HCT116 (cell line): ENCODE results near the gene TRIM65. TPM values are rescaled to one million over a fixed set of nuclear protein-coding genes. Genes with fewer than 3 reads are reported as not detected.

Experiments
- ATAC-seq: fragments of 200-7000 bp; cut with Tn5 transposase; 2 replicates; pipeline ENCODE4 v1.9.1; 2020; ENCODE audit warnings: mild to moderate bottlenecking, moderate library complexity
- BruUV-seq: library from RNA; stranded (reverse); fragments of 400-500 nt; replicated peaks from 2 replicates; lab custom pipeline; 2021; lab: Mats Ljungman, UMichigan
- CTCF ChIA-PET: fragments of 300-600 bp; sonication (Branson Sonifier 250); formaldehyde crosslinking; loops from one replicate; lab custom pipeline; 2021; ENCODE audit warnings: antibody characterized with exemption; lab: Charles Lee
- POLR2A ChIA-PET: fragments of 300-600, 350-600 bp; sonication (Branson Sonifier 250); formaldehyde crosslinking; loops from one replicate; lab custom pipeline; 2021; ENCODE audit warnings: antibody characterized with exemption; lab: Charles Lee
- RAD21 ChIA-PET, 2 experiments: fragments of 300-600 bp; sonication (Branson Sonifier 250); formaldehyde crosslinking; loops; one replicate each; lab custom pipeline; 2023; ENCODE audit warnings: low total read pairs in 2 of 2; ENCODE audit not compliant: uncharacterized antibody in 2 of 2, unreplicated experiment in 2 of 2, low non-redundant PET in 1 of 2; lab: Charles Lee
- DNase-seq: peaks from one replicate; pipeline ENCODE4 v3.0.0-alpha.2; 2010; ENCODE audit warnings: low read depth, low spot score
- H2AFZ ChIP-seq: fragments of 200-600 bp; shearing (Covaris generic), sonication (generic); 2 replicates; pipeline ENCODE4 v1.6.1; 2017; ENCODE audit warnings: low read depth, mixed run types, mixed read lengths, antibody characterized with exemption, low read length; ENCODE audit not compliant: poor library complexity, severe bottlenecking
- H3K27ac ChIP-seq: 2 replicates; pipeline ENCODE4 v1.5.1; 2012; ENCODE audit warnings: low read depth, low read length
- H3K27me3 ChIP-seq: fragments of 200-600 bp; sonication (generic); 2 replicates; pipeline ENCODE4 v1.6.1; 2016; ENCODE audit warnings: mixed run types, low read length, mixed read lengths; ENCODE audit not compliant: insufficient read depth
- H3K36me3 ChIP-seq, 2 experiments: fragments of 200-500 bp in 1 of 2; fragments of 200-600 bp in 1 of 2; sonication (Bioruptor generic) in 1 of 2; sonication (generic) in 1 of 2; 2 replicates each; pipeline versions ENCODE4 v1.5.1 to v1.6.1; 2014 to 2016; ENCODE audit warnings: low read length in 2 of 2, inconsistent platforms in 1 of 2, mixed read lengths in 1 of 2, mixed run types in 1 of 2; ENCODE audit not compliant: insufficient read depth in 2 of 2, control insufficient read depth in 1 of 2
- H3K4me1 ChIP-seq, 2 experiments: fragments of 200-600 bp in 1 of 2; sonication (generic) in 1 of 2; 2 replicates each; pipeline versions ENCODE4 v1.5.1 to v1.6.1; 2012 to 2017; ENCODE audit warnings: low read length in 2 of 2, inconsistent platforms in 1 of 2, mild to moderate bottlenecking in 1 of 2, mixed read lengths in 1 of 2, mixed run types in 1 of 2, moderate library complexity in 1 of 2; ENCODE audit not compliant: insufficient read depth in 2 of 2, control insufficient read depth in 1 of 2
- H3K4me2 ChIP-seq: fragments of 200-600 bp; sonication (generic); 2 replicates; pipeline ENCODE4 v1.6.1; 2017; ENCODE audit warnings: mixed run types, low read length, mixed read lengths
- H3K4me3 ChIP-seq, 2 experiments: fragments of 200-600 bp in 1 of 2; sonication (generic) in 1 of 2; replicated peaks in 1 of 2; 2 replicates each; pipeline ENCODE4 v1.5.1; 2011 to 2016; ENCODE audit warnings: low read length in 2 of 2, control low read depth in 1 of 2, low read depth in 1 of 2, mild to moderate bottlenecking in 1 of 2, mixed read lengths in 1 of 2, mixed run types in 1 of 2
- H3K79me2 ChIP-seq: fragments of 200-600 bp; sonication (generic); 2 replicates; pipeline ENCODE4 v1.6.1; 2017; ENCODE audit warnings: mild to moderate bottlenecking, mixed run types, low read length, moderate library complexity, mixed read lengths; ENCODE audit not compliant: insufficient read depth
- H3K9ac ChIP-seq: fragments of 200-600 bp; sonication (generic); 2 replicates; pipeline ENCODE4 v1.6.1; 2016; ENCODE audit warnings: low read length, mixed read lengths
- H3K9me2 ChIP-seq: fragments of 200-600 bp; sonication (generic), shearing (Covaris generic); 2 replicates; pipeline ENCODE4 v1.6.1; 2017; ENCODE audit warnings: mixed run types, mild to moderate bottlenecking, moderate library complexity; ENCODE audit not compliant: insufficient read depth
- H3K9me3 ChIP-seq, 2 experiments: fragments of 200-500 bp in 1 of 2; fragments of 200-600 bp in 1 of 2; sonication (Bioruptor generic) in 1 of 2; sonication (generic) in 1 of 2; 2 replicates each; pipeline ENCODE4 v1.6.1; 2014 to 2017; ENCODE audit warnings: low read length in 2 of 2, mixed read lengths in 2 of 2, inconsistent platforms in 1 of 2, low read depth in 1 of 2, mild to moderate bottlenecking in 1 of 2, mixed run types in 1 of 2, moderate library complexity in 1 of 2; ENCODE audit not compliant: control insufficient read depth in 1 of 2, insufficient read depth in 1 of 2
- H4K20me1 ChIP-seq: fragments of 200-600 bp; sonication (generic), shearing (Covaris generic); 2 replicates; pipeline ENCODE4 v1.6.1; 2017; ENCODE audit warnings: mixed run types, mild to moderate bottlenecking, moderate library complexity; ENCODE audit not compliant: insufficient read depth
- CBX3 ChIP-seq: IDR thresholded peaks from 2 replicates; pipeline ENCODE4 v1.6.1; 2012; ENCODE audit warnings: low read depth
- CEBPB ChIP-seq: IDR thresholded peaks from 2 replicates; pipeline ENCODE4 v1.6.1; 2012; ENCODE audit warnings: low read depth
- EGR1 ChIP-seq: IDR thresholded peaks from 2 replicates; pipeline ENCODE4 v1.6.1; 2012; ENCODE audit warnings: low read depth
- ELF1 ChIP-seq: IDR thresholded peaks from 2 replicates; pipeline ENCODE4 v1.6.1; 2012; ENCODE audit warnings: low read depth, borderline replicate concordance
- EZH2 ChIP-seq: fragments of 200-600 bp; sonication (generic); IDR thresholded peaks from 2 replicates; pipeline ENCODE4 v1.6.1; 2017; ENCODE audit warnings: antibody characterized with exemption, mixed run types
- EZH2phosphoT487 ChIP-seq: fragments of 200-600 bp; IDR thresholded peaks from 2 replicates; pipeline ENCODE4 v1.6.1; 2018; ENCODE audit warnings: antibody characterized with exemption, borderline replicate concordance
- JUND ChIP-seq: IDR thresholded peaks from 2 replicates; pipeline ENCODE4 v1.6.1; 2012
- POLR2A ChIP-seq: IDR thresholded peaks from 2 replicates; pipeline ENCODE4 v1.7.0; 2011; ENCODE audit warnings: borderline replicate concordance; ENCODE audit not compliant: insufficient read depth, insufficient read length; ENCODE audit errors: extremely low read depth
- POLR2AphosphoS5 ChIP-seq: IDR thresholded peaks from 2 replicates; pipeline ENCODE4 v1.6.1; 2011; ENCODE audit warnings: mild to moderate bottlenecking, low read depth, low read length, moderate library complexity
- RAD21 ChIP-seq: IDR thresholded peaks from 2 replicates; pipeline ENCODE4 v1.6.1; 2012; ENCODE audit warnings: low read depth, mild to moderate bottlenecking
- SIN3A ChIP-seq: IDR thresholded peaks from 2 replicates; pipeline ENCODE4 v1.6.1; 2012; ENCODE audit warnings: low read depth
- SP1 ChIP-seq: IDR thresholded peaks from 2 replicates; pipeline ENCODE4 v1.6.1; 2012; ENCODE audit warnings: low read depth
- SRF ChIP-seq: IDR thresholded peaks from 2 replicates; pipeline ENCODE4 v1.6.1; 2012; ENCODE audit warnings: low read depth
- YY1 ChIP-seq: IDR thresholded peaks from 2 replicates; pipeline ENCODE4 v1.6.1; 2011; ENCODE audit warnings: low read length, low read depth, moderate library complexity, mild to moderate bottlenecking; ENCODE audit not compliant: insufficient replicate concordance; ENCODE audit errors: extremely low read depth
- ZFX ChIP-seq: fragments of 450-650 bp; IDR thresholded peaks from 2 replicates; pipeline ENCODE4 v1.6.1; 2017
- intact Hi-C: fragments of 100-400 bp; cut with micrococcal nuclease; formaldehyde crosslinking; loops from 2 replicates; pipeline ENCODE4 v1.10.0; 2022
- total RNA-seq: library from RNA; stranded (reverse); gene quantifications from one replicate; pipeline ENCODE4 v1.2.1, GENCODE V29; 2021; ENCODE audit not compliant: unreplicated experiment
- TF ChIP-seq, protein P1 (sequence below): IDR thresholded peaks from 2 replicates; pipeline ENCODE4 v1.6.1; 2011; ENCODE audit warnings: mild to moderate bottlenecking, low read length, moderate library complexity; ENCODE audit not compliant: insufficient replicate concordance; ENCODE audit errors: extremely low read depth
- TF ChIP-seq, protein P2 (sequence below): IDR thresholded peaks from 2 replicates; pipeline ENCODE4 v1.6.1; 2012
- TF ChIP-seq, protein P3 (sequence below), 3 experiments: fragments of 200-600 bp in 1 of 3; sonication (generic) in 1 of 3; IDR thresholded peaks in 2 of 3; conservative IDR thresholded peaks in 1 of 3; 2 replicates each; pipeline ENCODE4 v1.5.1; 2012 to 2017; ENCODE audit warnings: low read depth in 2 of 3, low read length in 2 of 3, antibody characterized with exemption in 1 of 3, borderline replicate concordance in 1 of 3, control low read depth in 1 of 3, mild to moderate bottlenecking in 1 of 3, mixed read lengths in 1 of 3, mixed run types in 1 of 3, moderate library complexity in 1 of 3; ENCODE audit not compliant: insufficient read depth in 1 of 3

TRIM65 gene
- total RNA-seq, 1 experiment from 2014 or later: 53.0 TPM

DNA sequence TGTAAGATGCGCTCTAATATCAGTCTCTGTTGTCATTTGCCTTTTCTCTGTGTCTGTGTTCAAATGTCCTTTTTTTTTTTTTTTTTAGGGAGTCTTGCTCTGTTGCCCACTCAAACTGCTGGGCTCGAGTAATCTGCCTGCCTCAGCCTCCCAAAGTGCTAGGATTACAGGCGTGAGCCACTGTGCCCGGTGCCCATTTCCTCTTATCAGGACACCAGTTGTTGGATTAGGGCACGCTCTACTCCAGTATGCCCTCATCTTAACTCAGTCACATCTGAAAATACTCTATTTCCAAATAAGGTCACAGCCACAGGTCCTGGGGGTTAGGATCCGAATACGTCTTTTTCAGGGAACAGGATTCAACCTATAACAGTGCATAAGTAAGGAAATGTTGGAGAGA, 16.5 kb downstream of the TRIM65 start (continued):
- TF ChIP-seq, protein P1, sequence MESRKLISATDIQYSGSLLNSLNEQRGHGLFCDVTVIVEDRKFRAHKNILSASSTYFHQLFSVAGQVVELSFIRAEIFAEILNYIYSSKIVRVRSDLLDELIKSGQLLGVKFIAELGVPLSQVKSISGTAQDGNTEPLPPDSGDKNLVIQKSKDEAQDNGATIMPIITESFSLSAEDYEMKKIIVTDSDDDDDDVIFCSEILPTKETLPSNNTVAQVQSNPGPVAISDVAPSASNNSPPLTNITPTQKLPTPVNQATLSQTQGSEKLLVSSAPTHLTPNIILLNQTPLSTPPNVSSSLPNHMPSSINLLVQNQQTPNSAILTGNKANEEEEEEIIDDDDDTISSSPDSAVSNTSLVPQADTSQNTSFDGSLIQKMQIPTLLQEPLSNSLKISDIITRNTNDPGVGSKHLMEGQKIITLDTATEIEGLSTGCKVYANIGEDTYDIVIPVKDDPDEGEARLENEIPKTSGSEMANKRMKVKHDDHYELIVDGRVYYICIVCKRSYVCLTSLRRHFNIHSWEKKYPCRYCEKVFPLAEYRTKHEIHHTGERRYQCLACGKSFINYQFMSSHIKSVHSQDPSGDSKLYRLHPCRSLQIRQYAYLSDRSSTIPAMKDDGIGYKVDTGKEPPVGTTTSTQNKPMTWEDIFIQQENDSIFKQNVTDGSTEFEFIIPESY: no peak
- TF ChIP-seq EZH2 (no peak), EGR1 (no peak), EZH2phosphoT487 (no peak)

DNA sequence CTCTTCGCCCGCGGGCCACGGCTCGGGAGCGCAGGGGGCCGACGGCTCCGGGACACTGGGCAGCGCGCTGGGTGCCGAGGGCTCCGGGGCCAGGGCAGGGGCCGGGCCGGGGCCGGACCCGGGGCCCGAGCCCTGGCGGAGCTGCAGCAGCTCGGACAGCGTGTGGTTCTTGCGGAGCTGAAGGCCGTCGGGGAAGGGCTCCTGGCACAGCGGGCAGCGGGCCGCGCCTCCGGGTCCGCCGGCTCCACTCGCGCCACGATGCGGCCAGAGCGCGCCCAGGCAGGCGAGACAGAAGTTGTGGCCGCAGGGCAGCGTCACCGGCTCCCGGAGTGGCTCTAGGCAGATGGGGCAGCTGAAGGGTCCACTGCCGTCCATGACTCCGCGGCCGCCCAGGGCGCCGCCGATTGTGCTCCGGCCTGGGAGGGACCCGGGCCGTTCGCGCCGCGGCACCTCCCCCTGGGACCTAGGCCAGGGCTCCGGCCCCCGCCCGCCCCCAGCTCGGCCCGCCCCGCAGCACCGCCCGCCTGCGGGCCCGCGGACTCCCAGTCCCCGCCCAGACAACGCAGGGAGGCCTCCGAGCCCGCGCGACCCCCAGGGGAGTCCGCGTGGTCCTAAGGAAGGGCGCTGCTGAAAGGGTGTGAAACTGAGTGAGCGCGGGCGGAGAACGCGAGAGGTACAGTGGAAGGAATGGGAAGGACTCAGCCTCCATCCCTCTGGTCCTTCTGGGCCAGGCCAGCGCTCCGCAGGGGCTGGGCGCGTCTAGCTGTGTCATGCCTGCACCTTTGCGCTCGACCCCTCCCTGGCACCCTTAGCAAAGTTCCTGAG, 18.4 kb downstream of the TRIM65 start, which contains the start of gene TRIM47:
TSS of gene TRIM47 (minus strand) at position 408 of the 825 bp plus-strand sequence. CDS start at position 375, 33 bp downstream.
- ChIA-PET RAD21 (interaction anchor here (0.8 to 0.9 kb wide), 2 partner anchors 11 to 18 kb away, joined by 3 to 4 read pairs; partner anchors contain the start of gene TRIM65 (in 1 of the 2)), POLR2A (interaction anchor here (0.8 to 3.4 kb wide), 10 partner anchors 11 to 100 kb away, joined by 3 to 24 read pairs (median 6); partner anchors contain the start of genes ACOX1, MRPL38, TEN1 and TRIM65), CTCF (interaction anchor here (0.9 to 6.3 kb wide), 9 partner anchors 15 to 125 kb away, joined by 3 to 57 read pairs (median 4); partner anchors contain the start of genes CDK3, MRPL38, TRIM65 and WBP2)
- peaks cover 38 to 55% of the 10 kb centered on the region in 2 experiments for H3K4me1 ChIP-seq
- no peaks in the 10 kb centered on the region for H3K9me3 ChIP-seq
- H3K27me3 ChIP-seq: no peaks in the 10 kb centered on the region
- DNase-seq (no peak), ATAC-seq (peak; percentile 55)
- H3K9me2 ChIP-seq: no peaks in the 10 kb centered on the region
- H2AFZ ChIP-seq: no peak within 1 kb of the TSS
- peak within 1 kb of the TSS; percentile 96 for H3K4me2 ChIP-seq
- TF ChIP-seq YY1: no peak
- TF ChIP-seq RAD21: no peak
- peak; percentile 91; the same call in 1 of the 2 replicates for TF ChIP-seq ZFX
- TF ChIP-seq CBX3: no peak
- TF ChIP-seq POLR2AphosphoS5: peak; percentile 88
- TF ChIP-seq, protein P2, sequence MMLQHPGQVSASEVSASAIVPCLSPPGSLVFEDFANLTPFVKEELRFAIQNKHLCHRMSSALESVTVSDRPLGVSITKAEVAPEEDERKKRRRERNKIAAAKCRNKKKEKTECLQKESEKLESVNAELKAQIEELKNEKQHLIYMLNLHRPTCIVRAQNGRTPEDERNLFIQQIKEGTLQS: no peak
- TF ChIP-seq JUND: no peak
- no peak for TF ChIP-seq SIN3A
- TF ChIP-seq ELF1: no peak
- TF ChIP-seq, protein P3, sequence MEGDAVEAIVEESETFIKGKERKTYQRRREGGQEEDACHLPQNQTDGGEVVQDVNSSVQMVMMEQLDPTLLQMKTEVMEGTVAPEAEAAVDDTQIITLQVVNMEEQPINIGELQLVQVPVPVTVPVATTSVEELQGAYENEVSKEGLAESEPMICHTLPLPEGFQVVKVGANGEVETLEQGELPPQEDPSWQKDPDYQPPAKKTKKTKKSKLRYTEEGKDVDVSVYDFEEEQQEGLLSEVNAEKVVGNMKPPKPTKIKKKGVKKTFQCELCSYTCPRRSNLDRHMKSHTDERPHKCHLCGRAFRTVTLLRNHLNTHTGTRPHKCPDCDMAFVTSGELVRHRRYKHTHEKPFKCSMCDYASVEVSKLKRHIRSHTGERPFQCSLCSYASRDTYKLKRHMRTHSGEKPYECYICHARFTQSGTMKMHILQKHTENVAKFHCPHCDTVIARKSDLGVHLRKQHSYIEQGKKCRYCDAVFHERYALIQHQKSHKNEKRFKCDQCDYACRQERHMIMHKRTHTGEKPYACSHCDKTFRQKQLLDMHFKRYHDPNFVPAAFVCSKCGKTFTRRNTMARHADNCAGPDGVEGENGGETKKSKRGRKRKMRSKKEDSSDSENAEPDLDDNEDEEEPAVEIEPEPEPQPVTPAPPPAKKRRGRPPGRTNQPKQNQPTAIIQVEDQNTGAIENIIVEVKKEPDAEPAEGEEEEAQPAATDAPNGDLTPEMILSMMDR (IDR thresholded peaks at IDR 0.05 in 2 of 3, conservative IDR thresholded peaks at IDR 0.05 in 1 of 3; ENCODE audit: borderline replicate concordance in 1 of 3, insufficient read depth in 1 of 3, low read depth in 2 of 3, low read length in 2 of 3): peak in 2 of 3 experiments; percentile 26 to 33; a peak in 3 of 6 replicates
- no peak for TF ChIP-seq SP1
- TF ChIP-seq POLR2A: no peak
- TF ChIP-seq SRF: no peak
- TF ChIP-seq CEBPB: no peak
- TF ChIP-seq, all 23 proteins: peak for 3
- no TSS peak for BruUV-seq
- no peaks in the 10 kb centered on the region for H4K20me1 ChIP-seq
- peak within 1 kb of the TSS; percentile 69 to 81 for H3K4me3 ChIP-seq
- H3K9ac ChIP-seq: peak within 1 kb of the TSS; percentile 96
- intact Hi-C loops: loop anchor here (5.0 kb wide), 1 partner anchor 101 kb away; a partner anchor contains a TSS
- peak within 1 kb of the TSS; percentile 99 for H3K27ac ChIP-seq
- H3K36me3 ChIP-seq: peaks cover 0 to 4% of the 10 kb centered on the region in 2 experiments; a peak in 1 of 4 replicates
- peaks cover 27% of the 10 kb centered on the region for H3K79me2 ChIP-seq
